Measurements from ENCODE around the gene GAREM1. TPM values are rescaled to one million over a fixed set of nuclear protein-coding genes. Genes with fewer than 3 reads are reported as not detected.

Gene GAREM1
- total and polyA plus RNA-seq, 4 donors, result 1.5 to 7.5 (median 2.0) TPM

GRCh38 chr18:32284284-32284683, 186.4 kb downstream of the GAREM1 start:
- Histone ChIP-seq H3K4me3 (ENCODE audit: low read depth in 1 of 3, low read length in 3 of 3) (no peak overlapping the region), H3K9ac (ENCODE audit: low read depth in 1 of 2, low read length in 2 of 2) (no peak overlapping the region), H3K9me3 (ENCODE audit: control insufficient read depth in 4 of 4, low read length in 3 of 4) (no peaks in the 10 kb centered on the region), H3K4me1 (ENCODE audit: control insufficient read depth in 4 of 4, insufficient read depth in 4 of 4, low read length in 3 of 4) (peaks cover 0 to 6% (median 1%) of the 10 kb centered on the region in 4 donors), H3K27me3 (ENCODE audit: control insufficient read depth in 4 of 4, insufficient read depth in 4 of 4, low read length in 3 of 4) (no peaks in the 10 kb centered on the region), H3K27ac (ENCODE audit: low read depth in 1 of 2, low read length in 2 of 2) (no peak overlapping the region), H3K36me3 (ENCODE audit: control insufficient read depth in 4 of 4, insufficient read depth in 3 of 4, low read depth in 1 of 4, low read length in 3 of 4) (peaks cover 0 to 18% (median 12%) of the 10 kb centered on the region in 4 donors)
- 86% methylated on average over 1 of the region's 1 CpG for WGBS
- TF ChIP-seq RXRA (IDR thresholded peaks at IDR 0.05), result no peak
- no peak for TF ChIP-seq HNF4G (IDR thresholded peaks at IDR 0.05)
- TF ChIP-seq EGR1 (IDR thresholded peaks at IDR 0.05; ENCODE audit: low read depth in 2 of 2), result no peak
- TF ChIP-seq FOXA1 (IDR thresholded peaks at IDR 0.05), result no peak
- no peak for TF ChIP-seq CTCF (IDR thresholded peaks at IDR 0.05; ENCODE audit: low read depth, low read length, missing input control)
- no peak for TF ChIP-seq NR2F2 (IDR thresholded peaks at IDR 0.05)
- TF ChIP-seq FOXA2 (IDR thresholded peaks at IDR 0.05), result no peak
- no peak for TF ChIP-seq GABPA (IDR thresholded peaks at IDR 0.05 in 1 of 2, conservative IDR thresholded peaks at IDR 0.05 in 1 of 2)
- TF ChIP-seq REST (IDR thresholded peaks at IDR 0.05), result no peak
- TF ChIP-seq YY1 (IDR thresholded peaks at IDR 0.05), result no peak
- TF ChIP-seq TAF1 (conservative IDR thresholded peaks at IDR 0.05), result no peak
- no peak for DNase-seq (ENCODE audit: low spot score)

GRCh38 chr18:32280911-32281310, 189.8 kb downstream of the GAREM1 start:
- Histone ChIP-seq H3K27me3 (ENCODE audit: control insufficient read depth in 4 of 4, insufficient read depth in 4 of 4, low read length in 3 of 4) (no peaks in the 10 kb centered on the region), H3K27ac (ENCODE audit: low read depth in 1 of 2, low read length in 2 of 2) (no peak overlapping the region), H3K9ac (ENCODE audit: low read depth in 1 of 2, low read length in 2 of 2) (no peak overlapping the region), H3K36me3 (ENCODE audit: control insufficient read depth in 4 of 4, insufficient read depth in 3 of 4, low read depth in 1 of 4, low read length in 3 of 4) (peaks cover 0 to 5% (median 2%) of the 10 kb centered on the region in 4 donors), H3K4me1 (ENCODE audit: control insufficient read depth in 4 of 4, insufficient read depth in 4 of 4, low read length in 3 of 4) (peaks cover 0 to 21% (median 14%) of the 10 kb centered on the region in 4 donors), H3K9me3 (ENCODE audit: control insufficient read depth in 4 of 4, low read length in 3 of 4) (no peaks in the 10 kb centered on the region), H3K4me3 (ENCODE audit: low read depth in 1 of 3, low read length in 3 of 3) (no peak overlapping the region)
- TF ChIP-seq FOXA2 (IDR thresholded peaks at IDR 0.05), result no peak
- no peak for TF ChIP-seq YY1 (IDR thresholded peaks at IDR 0.05)
- TF ChIP-seq GABPA (IDR thresholded peaks at IDR 0.05 in 1 of 2, conservative IDR thresholded peaks at IDR 0.05 in 1 of 2), result no peak
- no peak for TF ChIP-seq SP1 (IDR thresholded peaks at IDR 0.05)
- no peak for TF ChIP-seq ZBTB33 (IDR thresholded peaks at IDR 0.05)
- WGBS, result 67% methylated on average over 4 of the region's 4 CpGs
- no peak for DNase-seq (ENCODE audit: low spot score)
